ENCODE results near the gene SYPL2. TPM values are rescaled to one million over a fixed set of nuclear protein-coding genes. Genes with fewer than 3 reads are reported as not detected.

SYPL2 gene
- total and polyA plus RNA-seq, 7 experiments from 2014 or later = 0.43 TPM; not detected in 6

- H3K27me3 Mint-ChIP-seq = peaks cover 33 to 67% (median 41%) of the 10 kb centered on the region in 5 donors
- ATAC-seq = no peak
- H3K27ac Mint-ChIP-seq = no peak overlapping the region
These were observed 8.9 kb downstream of the SYPL2 start for GRCh38 chr1:109475261-109475660.

GRCh38 chr1:109476825-109477224 is 10.5 kb downstream of the SYPL2 start:
- peaks cover 0 to 4% of the 10 kb centered on the region in 2 donors for H3K27me3 ChIP-seq (ENCODE audit: control insufficient read depth in 2 of 2, insufficient read depth in 2 of 2, low read length in 2 of 2)
- no peaks in the 10 kb centered on the region for H3K4me1 ChIP-seq (ENCODE audit: control insufficient read depth in 2 of 2, insufficient read depth in 2 of 2, low read length in 2 of 2)
- no peak overlapping the region for H3K4me3 ChIP-seq (ENCODE audit: low read length)
- no peaks in the 10 kb centered on the region for H3K9me3 ChIP-seq (ENCODE audit: control insufficient read depth in 2 of 3, low read length in 3 of 3)
- ATAC-seq (no peak), DNase-seq (no peak)
- no peaks in the 10 kb centered on the region for H3K36me3 ChIP-seq (ENCODE audit: control insufficient read depth in 2 of 3, insufficient read depth in 3 of 3, low read length in 3 of 3)
- H3K27me3 Mint-ChIP-seq = peaks cover 19 to 61% (median 29%) of the 10 kb centered on the region in 5 donors
- intact Hi-C loops (cut with micrococcal nuclease) = no loop called here
- H3K27ac ChIP-seq (ENCODE audit: low read depth, low read length) = no peak overlapping the region
- no peak overlapping the region for H3K27ac Mint-ChIP-seq
- ChIA-PET POLR2A (no interaction called here), CTCF (no interaction called here)
- H3K4me1 Mint-ChIP-seq = peaks cover 0 to 18% (median 6%) of the 10 kb centered on the region in 7 donors
- no peaks in the 10 kb centered on the region for H3K9me3 Mint-ChIP-seq
- peaks cover 0 to 4% (median 0%) of the 10 kb centered on the region in 5 donors for H3K36me3 Mint-ChIP-seq
- no peak overlapping the region for H3K4me3 Mint-ChIP-seq

More at GRCh38 chr1:109475261-109475660, 8.9 kb downstream of the SYPL2 start:
- Mint-ChIP-seq H3K4me3 (no peak overlapping the region), H3K36me3 (peaks cover 0 to 4% (median 0%) of the 10 kb centered on the region in 5 donors), H3K4me1 (peaks cover 0 to 18% (median 6%) of the 10 kb centered on the region in 7 donors), H3K9me3 (no peaks in the 10 kb centered on the region)
- Histone ChIP-seq H3K4me3 (ENCODE audit: low read length) (no peak overlapping the region), H3K4me1 (ENCODE audit: control insufficient read depth in 2 of 2, insufficient read depth in 2 of 2, low read length in 2 of 2) (no peaks in the 10 kb centered on the region), H3K27me3 (ENCODE audit: control insufficient read depth in 2 of 2, insufficient read depth in 2 of 2, low read length in 2 of 2) (peaks cover 0 to 12% of the 10 kb centered on the region in 2 donors), H3K27ac (ENCODE audit: low read depth, low read length) (no peak overlapping the region), H3K36me3 (ENCODE audit: control insufficient read depth in 2 of 3, insufficient read depth in 3 of 3, low read length in 3 of 3) (no peaks in the 10 kb centered on the region), H3K9me3 (ENCODE audit: control insufficient read depth in 2 of 3, low read length in 3 of 3) (no peaks in the 10 kb centered on the region)
- no peak for DNase-seq
- intact Hi-C loops (cut with micrococcal nuclease) = no loop called here
- ChIA-PET CTCF (interaction anchor here (1.1 kb wide), 1 partner anchor 15 kb away, joined by 3 read pairs; no protein-coding TSS in a partner anchor), POLR2A (no interaction called here)

- ChIA-PET CTCF (no interaction called here), POLR2A (no interaction called here)
- intact Hi-C loops (cut with micrococcal nuclease) = no loop called here
- Mint-ChIP-seq H3K36me3 (peaks cover 0 to 4% (median 0%) of the 10 kb centered on the region in 5 donors), H3K27me3 (peaks cover 12 to 53% (median 25%) of the 10 kb centered on the region in 5 donors), H3K9me3 (no peaks in the 10 kb centered on the region), H3K27ac (peak overlapping the region in 1 of 9 donors; percentile 11), H3K4me1 (peaks cover 7 to 18% (median 13%) of the 10 kb centered on the region in 7 donors), H3K4me3 (no peak overlapping the region)
- DNase-seq (no peak), ATAC-seq (peak; percentile 49)
- peaks cover 0 to 3% of the 10 kb centered on the region in 2 donors for H3K27me3 ChIP-seq (ENCODE audit: control insufficient read depth in 2 of 2, insufficient read depth in 2 of 2, low read length in 2 of 2)
- H3K36me3 ChIP-seq (ENCODE audit: control insufficient read depth in 2 of 3, insufficient read depth in 3 of 3, low read length in 3 of 3) = no peaks in the 10 kb centered on the region
- H3K4me3 ChIP-seq (ENCODE audit: low read length) = no peak overlapping the region
- no peak overlapping the region for H3K27ac ChIP-seq (ENCODE audit: low read depth, low read length)
- H3K9me3 ChIP-seq (ENCODE audit: control insufficient read depth in 2 of 3, low read length in 3 of 3) = no peaks in the 10 kb centered on the region
- peaks cover 0 to under 1% of the 10 kb centered on the region in 2 donors for H3K4me1 ChIP-seq (ENCODE audit: control insufficient read depth in 2 of 2, insufficient read depth in 2 of 2, low read length in 2 of 2)
These were observed 11.5 kb downstream of the SYPL2 start for GRCh38 chr1:109477821-109478220.

GRCh38 chr1:109478806-109479205 is 12.5 kb downstream of the SYPL2 start:
- H3K9me3 Mint-ChIP-seq = no peaks in the 10 kb centered on the region
- ChIA-PET CTCF (interaction anchor here (0.6 to 1.1 kb wide), 2 partner anchors 19 to 53 kb away, joined by 3 to 4 read pairs; no protein-coding TSS in a partner anchor), POLR2A (no interaction called here)
- peaks cover 7 to 48% (median 25%) of the 10 kb centered on the region in 5 donors for H3K27me3 Mint-ChIP-seq
- H3K4me1 Mint-ChIP-seq = peaks cover 15 to 22% (median 20%) of the 10 kb centered on the region in 7 donors
- Histone ChIP-seq H3K27ac (ENCODE audit: low read depth, low read length) (no peak overlapping the region), H3K9me3 (ENCODE audit: control insufficient read depth in 2 of 3, low read length in 3 of 3) (no peaks in the 10 kb centered on the region), H3K4me3 (ENCODE audit: low read length) (no peak overlapping the region), H3K27me3 (ENCODE audit: control insufficient read depth in 2 of 2, insufficient read depth in 2 of 2, low read length in 2 of 2) (no peaks in the 10 kb centered on the region), H3K36me3 (ENCODE audit: control insufficient read depth in 2 of 3, insufficient read depth in 3 of 3, low read length in 3 of 3) (no peaks in the 10 kb centered on the region), H3K4me1 (ENCODE audit: control insufficient read depth in 2 of 2, insufficient read depth in 2 of 2, low read length in 2 of 2) (peaks cover 0 to 5% of the 10 kb centered on the region in 2 donors)
- H3K27ac Mint-ChIP-seq = no peak overlapping the region
- H3K36me3 Mint-ChIP-seq = peaks cover 0 to 4% (median 0%) of the 10 kb centered on the region in 5 donors
- H3K4me3 Mint-ChIP-seq = no peak overlapping the region
- intact Hi-C loops (cut with micrococcal nuclease) = no loop called here
- DNase-seq (peak in 6 of 9 donors; percentile 36 to 56 (median 45)), ATAC-seq (no peak)

- intact Hi-C loops (cut with micrococcal nuclease) = no loop called here
- Histone ChIP-seq H3K9me3 (ENCODE audit: control insufficient read depth in 2 of 3, low read length in 3 of 3) (no peaks in the 10 kb centered on the region), H3K4me3 (ENCODE audit: low read length) (no peak overlapping the region), H3K36me3 (ENCODE audit: control insufficient read depth in 2 of 3, insufficient read depth in 3 of 3, low read length in 3 of 3) (no peaks in the 10 kb centered on the region), H3K27me3 (ENCODE audit: control insufficient read depth in 2 of 2, insufficient read depth in 2 of 2, low read length in 2 of 2) (no peaks in the 10 kb centered on the region), H3K4me1 (ENCODE audit: control insufficient read depth in 2 of 2, insufficient read depth in 2 of 2, low read length in 2 of 2) (peaks cover 2 to 6% of the 10 kb centered on the region in 2 donors), H3K27ac (ENCODE audit: low read depth, low read length) (no peak overlapping the region)
- ATAC-seq (no peak), DNase-seq (no peak)
- no peaks in the 10 kb centered on the region for H3K9me3 Mint-ChIP-seq
- peaks cover 18 to 25% (median 23%) of the 10 kb centered on the region in 7 donors for H3K4me1 Mint-ChIP-seq
- H3K36me3 Mint-ChIP-seq = peaks cover 0 to 4% (median 0%) of the 10 kb centered on the region in 5 donors
- ChIA-PET CTCF (interaction anchor here (1.1 kb wide), 1 partner anchor 18 kb away, joined by 4 read pairs; no protein-coding TSS in a partner anchor), POLR2A (no interaction called here)
- H3K4me3 Mint-ChIP-seq = no peak overlapping the region
- H3K27ac Mint-ChIP-seq = no peak overlapping the region
- peaks cover 7 to 43% (median 23%) of the 10 kb centered on the region in 5 donors for H3K27me3 Mint-ChIP-seq
These were observed 13.0 kb downstream of the SYPL2 start for GRCh38 chr1:109479311-109479710.

- ChIA-PET POLR2A (no interaction called here), CTCF (interaction anchor here (1.1 kb wide), 1 partner anchor 18 kb away, joined by 4 read pairs; no protein-coding TSS in a partner anchor)
- H3K27me3 Mint-ChIP-seq = peaks cover 7 to 38% (median 20%) of the 10 kb centered on the region in 5 donors
- intact Hi-C loops (cut with micrococcal nuclease) = loop anchor here (5.0 to 10.0 kb wide), 5 partner anchors 268 to 735 kb away; partner anchors contain the start of genes SARS1 (in 1 of the 2), STXBP3 (in 1 of the 2) and TMEM167B (in 1 of the 2)
- peak overlapping the region in 1 of 9 donors; percentile 44 for H3K27ac Mint-ChIP-seq
- peaks cover 7 to 12% of the 10 kb centered on the region in 2 donors for H3K4me1 ChIP-seq (ENCODE audit: control insufficient read depth in 2 of 2, insufficient read depth in 2 of 2, low read length in 2 of 2)
- H3K27ac ChIP-seq (ENCODE audit: low read depth, low read length) = no peak overlapping the region
- no peaks in the 10 kb centered on the region for H3K27me3 ChIP-seq (ENCODE audit: control insufficient read depth in 2 of 2, insufficient read depth in 2 of 2, low read length in 2 of 2)
- H3K9me3 ChIP-seq (ENCODE audit: control insufficient read depth in 2 of 3, low read length in 3 of 3) = no peaks in the 10 kb centered on the region
- peaks cover 24 to 31% (median 29%) of the 10 kb centered on the region in 7 donors for H3K4me1 Mint-ChIP-seq
- H3K4me3 ChIP-seq (ENCODE audit: low read length) = no peak overlapping the region
- H3K36me3 Mint-ChIP-seq = peaks cover 0 to 4% (median 0%) of the 10 kb centered on the region in 5 donors
- ATAC-seq (no peak), DNase-seq (no peak)
- H3K36me3 ChIP-seq (ENCODE audit: control insufficient read depth in 2 of 3, insufficient read depth in 3 of 3, low read length in 3 of 3) = no peaks in the 10 kb centered on the region
- H3K4me3 Mint-ChIP-seq = no peak overlapping the region
- no peaks in the 10 kb centered on the region for H3K9me3 Mint-ChIP-seq
These were observed 13.6 kb downstream of the SYPL2 start for GRCh38 chr1:109479901-109480300.

Data from naive thymus-derived CD4-positive, alpha-beta T cell (primary cell).